Hematopoietic multipotent progenitor cell treated with erythropoietin and hydrocortisone succinate and interleukin-3 and kit ligand, for 8 days (in vitro differentiated cells): ENCODE data around the gene TRIM26.
"Not testable (repeated sequence)": the region's sequence is repeated elsewhere in the genome, so short reads cannot be mapped to it uniquely, and the experiment has no call there.

Experiments
- DNase-seq: peaks from one replicate; pipeline ENCODE4 v3.0.0-alpha.2; 2015

The TRIM26 gene

DNA sequence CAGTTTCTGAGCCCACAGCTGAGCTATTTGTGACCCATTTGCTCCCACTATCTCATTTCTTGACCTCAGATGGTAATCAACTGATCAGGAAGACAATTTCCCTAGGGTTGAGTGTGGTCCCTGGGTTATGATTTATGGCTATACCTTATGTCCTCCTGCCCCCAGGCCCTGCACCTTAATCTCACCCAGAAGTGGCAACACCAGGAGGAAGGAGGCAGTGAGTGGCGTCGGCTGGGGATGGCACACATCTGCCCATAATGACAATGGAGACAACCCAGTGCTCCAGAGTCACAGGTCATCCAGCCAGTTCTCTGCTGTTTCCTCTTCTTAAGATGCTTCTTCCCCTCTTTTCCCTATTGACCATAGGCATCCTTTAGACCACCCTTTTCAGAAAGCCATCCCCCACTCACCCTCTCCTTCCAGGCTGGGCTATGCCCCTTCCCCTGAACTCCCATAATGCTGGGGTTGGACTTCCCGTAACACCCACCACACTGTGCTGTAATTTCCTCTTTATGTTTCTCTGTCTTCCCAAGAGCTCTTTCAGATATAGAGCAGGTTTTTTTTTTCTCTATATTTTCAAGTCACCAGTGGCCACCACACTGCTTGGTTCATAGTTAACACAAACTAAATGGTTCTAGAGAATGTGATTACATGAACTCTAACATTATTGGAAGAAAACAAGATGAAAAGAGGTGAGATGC, 60.1 kb downstream of the TRIM26 start:
- DNase-seq = no peak

DNA sequence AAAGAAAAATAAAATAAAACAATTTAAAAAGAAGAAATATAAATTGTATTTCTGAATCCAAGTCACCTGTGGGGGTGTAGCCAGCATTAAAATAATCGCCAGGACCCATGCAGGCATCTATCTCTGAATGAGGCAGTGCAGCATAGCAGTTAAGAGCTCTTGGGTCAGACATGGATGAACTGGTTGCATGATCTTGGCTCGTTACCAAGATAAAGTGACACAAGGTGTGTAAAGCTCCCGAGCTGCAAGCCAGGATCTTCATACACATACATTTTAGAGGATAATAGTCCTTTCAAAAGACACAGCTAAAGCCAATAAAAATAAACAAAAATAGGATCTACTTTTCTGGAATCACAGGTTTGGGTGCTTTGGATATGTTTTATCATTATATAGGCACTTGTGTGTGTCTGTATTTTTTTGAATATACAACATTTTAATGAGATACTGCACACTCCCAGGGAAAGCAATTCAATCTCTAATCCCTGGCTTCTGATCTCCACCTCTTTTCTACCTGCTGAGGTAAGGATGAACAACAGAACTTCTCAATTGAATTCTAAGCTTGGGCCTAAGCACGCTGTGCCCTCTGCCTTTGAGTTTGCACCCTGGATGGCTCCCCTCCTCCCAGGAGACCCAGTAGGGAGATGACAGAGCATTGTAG, 61.1 kb downstream of the TRIM26 start:
- DNase-seq = peak; percentile 71

DNA sequence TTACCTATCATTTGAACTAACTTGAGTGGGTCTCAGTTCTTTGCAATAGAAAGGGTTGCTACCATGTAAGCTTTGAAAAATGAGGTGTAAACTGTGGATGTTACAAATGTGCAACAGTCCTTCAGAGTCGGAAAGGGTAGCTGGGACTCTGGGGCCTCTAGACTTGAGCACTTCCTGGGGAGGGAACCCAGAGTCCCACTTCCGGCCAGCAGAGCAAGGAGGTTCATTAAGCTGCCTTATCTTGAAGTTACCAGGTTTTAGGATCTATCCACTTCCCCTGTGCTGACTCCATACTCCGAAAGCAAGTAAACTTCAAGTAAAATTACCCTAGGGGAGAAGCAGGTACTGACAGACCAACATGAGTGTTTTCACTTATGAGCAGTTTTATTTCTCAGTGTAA, 61.6 kb downstream of the TRIM26 start:
- DNase-seq = peak; percentile 84

DNA sequence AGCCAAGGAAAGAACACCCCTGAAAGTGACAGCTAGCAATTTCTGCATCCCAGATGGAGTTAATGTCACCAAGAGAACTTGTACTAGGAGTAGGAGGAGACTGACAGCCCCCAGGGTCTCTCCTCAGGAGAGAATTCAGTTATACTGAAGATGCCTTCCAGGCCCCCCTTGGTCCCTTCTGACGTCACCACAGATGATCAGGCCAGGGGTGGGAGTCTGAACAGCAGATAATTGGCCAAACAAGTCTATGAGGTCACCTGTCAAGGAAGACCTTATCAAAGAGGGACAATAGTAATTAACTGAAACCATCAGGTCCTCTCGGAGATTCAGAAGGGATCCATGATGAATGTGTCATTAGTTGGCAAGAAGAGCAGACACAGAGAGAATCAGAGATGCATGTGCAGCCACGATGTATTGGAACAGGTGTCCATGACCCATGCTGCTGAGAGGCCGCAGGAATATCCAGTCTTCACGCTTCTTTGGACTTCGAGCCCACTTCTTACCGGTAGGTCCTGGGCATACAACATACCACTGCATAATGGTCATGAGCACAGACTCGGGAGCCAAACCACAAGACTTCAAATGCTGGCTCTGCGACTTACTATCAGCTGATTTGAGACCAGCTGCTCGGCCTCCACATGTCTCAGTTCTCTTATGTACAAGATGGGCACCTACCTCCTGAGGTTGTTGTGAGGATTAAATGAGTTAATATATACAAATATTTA, 62.4 kb downstream of the TRIM26 start:
- DNase-seq = no peak

DNA sequence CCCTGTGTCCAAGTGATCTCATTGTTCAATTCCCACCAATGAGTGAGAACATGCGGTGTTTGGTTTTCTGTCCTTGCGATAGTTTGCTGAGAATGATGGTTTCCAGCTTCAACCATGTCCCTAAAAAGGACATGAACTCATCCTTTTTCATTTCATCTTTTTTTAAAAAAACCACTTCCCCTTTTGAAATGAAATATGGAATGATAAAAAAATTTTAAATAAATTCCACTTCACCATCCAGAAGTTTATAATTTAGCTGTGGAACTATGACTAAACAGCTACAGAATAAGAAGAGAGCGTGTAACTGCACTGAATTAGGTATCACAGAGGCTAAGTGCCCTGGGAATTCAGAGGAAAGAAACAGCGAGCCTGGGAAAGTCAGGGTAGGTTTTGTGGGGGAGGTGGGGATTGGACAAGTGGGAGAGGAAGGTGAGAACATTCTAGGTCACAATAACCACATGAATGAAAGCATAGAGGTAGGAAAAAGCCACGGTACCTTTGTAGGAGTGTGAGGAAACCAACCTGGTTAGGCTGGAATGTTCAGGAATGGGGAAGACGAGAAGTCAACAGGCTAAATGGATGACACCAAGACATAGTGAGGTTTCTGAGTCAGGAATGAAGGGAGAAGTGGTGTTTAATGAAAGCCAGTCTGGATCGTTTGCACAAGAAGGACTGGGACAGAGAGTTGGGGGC, 63.2 kb downstream of the TRIM26 start:
- DNase-seq = no peak

DNA sequence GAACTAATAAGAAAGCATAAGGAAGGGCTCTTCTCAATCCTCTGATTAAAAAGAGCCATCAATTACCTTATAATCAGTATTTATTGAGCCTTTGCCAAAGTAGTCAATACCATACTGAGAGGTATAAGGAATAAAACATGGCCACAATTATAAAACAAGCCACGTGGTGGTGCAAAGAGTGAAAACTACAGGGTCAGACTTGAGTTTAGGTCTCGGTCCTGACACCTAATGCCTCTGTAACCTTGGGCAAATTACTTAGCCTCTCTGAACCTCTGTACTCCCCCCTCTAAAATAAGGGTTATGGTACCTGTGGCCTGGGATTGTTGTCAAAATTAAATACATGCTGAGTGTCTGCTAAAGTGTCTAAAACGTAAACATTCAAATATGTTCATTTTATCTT, 64.0 kb downstream of the TRIM26 start:
- DNase-seq = peak; percentile 37

DNA sequence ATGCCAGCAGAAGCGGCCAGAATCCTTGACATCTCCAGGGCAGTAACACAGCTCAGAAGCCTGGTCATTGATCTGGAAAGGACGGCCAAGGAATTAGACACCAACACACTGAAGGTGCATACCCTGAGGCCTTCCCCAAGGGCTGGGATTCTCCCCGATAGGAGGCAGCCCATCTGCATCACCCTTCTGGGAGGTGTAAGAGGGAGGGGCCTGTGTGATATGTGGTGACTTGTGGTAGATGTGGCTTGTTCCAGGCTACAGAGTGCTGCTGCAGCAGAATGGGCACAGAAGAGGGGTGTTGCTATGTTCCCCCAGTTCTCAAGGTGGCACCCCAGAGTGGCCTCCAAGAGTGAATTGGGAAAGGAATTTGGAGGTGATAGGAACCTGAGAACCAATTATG, 66.1 kb downstream of the TRIM26 start:
- no peak for DNase-seq

DNA sequence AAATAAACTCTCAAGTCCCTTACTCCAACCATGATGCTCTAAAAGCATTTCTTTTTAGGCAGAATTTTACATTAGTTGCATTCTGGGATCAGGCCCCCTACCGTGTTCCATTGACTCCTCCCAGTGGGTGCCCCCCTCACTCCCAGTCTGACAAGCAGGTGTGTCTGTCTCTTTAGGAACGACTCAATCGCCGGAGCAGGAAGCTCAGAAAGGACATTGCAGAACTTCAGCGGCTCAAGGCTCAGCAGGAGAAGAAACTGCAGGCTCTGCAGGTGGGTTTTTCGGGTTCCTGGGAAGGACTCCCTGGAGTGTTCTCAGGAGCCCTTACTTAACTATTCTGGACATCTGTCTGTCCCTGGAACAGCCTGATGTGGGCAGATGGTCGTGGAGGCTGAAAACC, 67.4 kb downstream of the TRIM26 start:
- no peak for DNase-seq

DNA sequence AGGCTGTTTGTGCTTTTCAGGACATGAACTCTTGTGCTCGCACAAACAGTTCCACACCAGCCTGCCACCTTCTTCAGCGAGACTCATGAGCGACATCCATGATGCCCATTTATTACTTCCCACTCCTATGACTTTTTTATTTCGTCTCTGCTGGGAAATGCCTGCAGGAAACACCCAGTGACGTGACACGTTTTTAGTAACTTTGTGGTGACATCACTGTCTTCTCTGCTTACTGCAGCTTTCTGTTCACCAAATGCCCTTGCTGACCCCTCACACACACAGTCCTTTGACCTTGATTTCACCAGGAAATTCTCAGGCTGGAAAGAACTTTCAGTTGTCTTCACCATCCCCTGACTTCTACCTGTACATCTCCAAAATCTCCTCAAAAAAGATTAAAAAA, 68.4 kb downstream of the TRIM26 start:
- no peak for DNase-seq

DNA sequence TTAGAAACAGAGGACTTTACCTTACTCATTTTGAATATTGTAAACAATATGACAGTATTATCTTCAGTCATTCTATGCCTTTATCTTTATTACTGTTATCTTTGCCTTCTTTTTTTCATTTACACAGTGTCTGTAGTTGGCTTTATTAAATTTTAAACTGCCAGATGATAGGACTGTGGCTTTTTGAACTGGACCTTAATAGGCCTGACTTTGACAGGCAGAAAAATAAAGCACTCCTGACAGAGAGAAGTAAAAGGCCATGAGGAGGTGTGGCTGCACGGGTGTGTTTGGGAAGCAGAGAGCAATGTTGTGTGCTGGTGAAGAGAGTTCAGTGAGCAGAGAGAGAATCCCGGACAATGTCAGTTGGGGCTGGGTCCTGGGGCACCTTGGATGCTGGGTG, 69.4 kb downstream of the TRIM26 start:
- DNase-seq = no peak

DNA sequence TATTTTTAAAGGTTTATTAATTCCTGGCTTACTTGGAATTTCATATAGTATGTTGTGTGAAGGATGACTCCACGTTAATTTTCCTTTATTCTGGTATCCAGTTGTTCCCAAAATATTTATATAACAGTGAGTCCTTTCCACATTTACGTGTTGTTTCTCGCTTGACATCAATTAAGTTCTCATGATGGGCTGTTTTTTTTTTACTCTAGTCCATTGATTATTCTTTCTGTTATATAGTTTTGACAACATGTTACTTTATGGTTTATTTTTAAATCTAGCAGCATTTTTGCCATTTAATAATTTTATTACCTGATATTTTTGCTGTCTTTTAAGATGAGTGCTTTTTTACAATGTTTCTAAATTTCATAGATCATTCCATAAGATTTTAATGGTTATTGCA, 70.5 kb downstream of the TRIM26 start:
- no peak for DNase-seq

DNA sequence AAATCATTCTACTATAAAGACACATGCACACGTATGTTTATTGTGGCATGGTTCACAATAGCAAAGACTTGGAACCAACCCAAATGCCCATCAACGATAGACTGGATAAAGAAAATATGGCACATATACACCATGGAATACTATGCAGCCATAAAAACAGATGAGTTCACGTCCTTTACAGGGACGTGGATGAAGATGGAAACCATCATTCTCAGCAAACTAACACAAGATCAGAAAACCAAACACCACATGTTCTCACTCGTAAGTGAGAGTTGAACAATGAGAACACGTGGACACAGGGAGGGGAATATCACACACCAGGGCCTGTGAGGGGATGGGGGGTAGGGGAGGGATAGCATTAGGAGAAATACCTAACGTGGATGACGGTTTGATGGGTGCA, 73.0 kb downstream of the TRIM26 start:
- DNase-seq = not testable (repeated sequence)

DNA sequence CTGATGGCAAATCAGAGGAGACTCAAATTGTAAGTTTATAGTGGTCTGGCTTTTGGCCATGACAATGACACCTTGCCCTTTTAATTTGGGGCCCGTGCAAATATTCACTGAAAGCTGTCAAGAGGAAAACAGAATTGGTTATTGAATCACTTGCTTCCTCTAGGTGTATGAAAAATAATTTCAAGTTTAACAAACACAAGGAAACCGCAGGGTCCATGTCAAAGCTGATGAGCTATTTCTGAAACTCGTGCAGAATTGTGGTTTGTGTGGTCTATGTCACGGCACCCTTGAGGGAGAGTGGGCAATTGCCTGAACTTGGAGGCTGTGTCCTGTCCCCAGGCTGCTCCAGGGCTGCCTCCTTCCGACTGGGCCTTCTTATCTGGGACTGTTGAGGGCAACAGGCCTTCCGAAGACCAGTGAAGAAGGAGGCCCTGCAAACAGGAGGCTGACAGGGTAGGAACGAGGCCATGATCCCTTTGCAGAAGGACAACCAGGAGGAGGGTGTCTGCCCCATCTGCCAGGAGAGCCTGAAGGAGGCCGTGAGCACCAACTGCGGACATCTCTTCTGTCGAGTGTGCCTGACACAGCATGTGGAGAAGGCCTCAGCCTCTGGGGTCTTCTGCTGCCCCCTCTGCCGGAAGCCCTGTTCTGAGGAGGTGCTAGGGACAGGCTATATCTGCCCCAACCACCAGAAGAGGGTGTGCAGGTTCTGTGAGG, 76.5 kb downstream of the TRIM26 start:
- DNase-seq = no peak

DNA sequence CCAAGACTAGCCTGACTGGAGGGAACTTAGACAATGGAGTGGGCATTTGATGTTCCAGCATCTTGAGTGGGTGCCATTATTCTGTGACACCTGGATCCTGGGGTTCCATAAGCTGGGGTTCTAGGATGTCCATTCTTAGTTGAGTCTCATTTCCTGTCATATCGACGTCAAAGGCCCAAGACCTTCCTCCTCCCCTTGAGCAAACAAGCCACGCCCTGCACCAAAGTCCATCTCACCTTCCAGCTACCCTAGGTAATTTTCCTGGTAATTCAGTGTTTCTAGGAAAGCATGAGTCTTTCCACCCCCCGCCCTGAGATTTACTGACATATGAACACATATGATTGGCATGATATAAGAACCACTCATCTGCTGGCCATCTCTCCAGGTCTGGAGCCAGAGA, 77.4 kb downstream of the TRIM26 start, which contains the start of gene TRIM40:
Gene TRIM40, plus strand, starts transcription at position 384 of the 400 bp plus-strand sequence. CDS start 897 bp downstream, outside the sequence.
- no peak for DNase-seq

DNA sequence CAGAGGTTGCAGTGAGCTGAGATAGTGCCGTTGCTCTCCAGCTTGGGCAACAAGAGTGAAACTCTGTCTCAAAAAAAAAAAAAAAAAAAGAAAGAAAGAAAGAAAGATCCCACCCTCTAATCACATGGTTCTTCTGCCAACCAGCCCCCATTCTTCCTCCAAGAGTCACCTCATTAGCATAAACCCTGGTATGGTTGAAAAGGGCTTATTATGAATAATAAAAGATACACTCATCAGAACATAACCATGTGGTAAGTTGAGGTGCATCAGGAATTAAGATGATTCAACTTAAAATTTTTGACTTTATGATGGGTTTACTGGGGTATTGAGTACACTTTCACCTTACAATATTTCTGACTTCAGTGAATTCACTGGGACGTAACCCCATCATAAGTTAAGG, 78.1 kb downstream of the TRIM26 start:
- DNase-seq = no peak
